Measurements from ENCODE around the gene CNN3. TPM values are rescaled to one million over a fixed set of nuclear protein-coding genes. Genes with fewer than 3 reads are reported as not detected.
A peak's percentile ranks its signal among the peaks of the same experiment; 100 is the strongest.

Gene CNN3
- total RNA-seq, 2 donors from 2014 or later, result 4.4 to 5.9 TPM

GRCh38 chr1:94883691-94884090, 43.2 kb downstream of the CNN3 start:
- Mint-ChIP-seq H3K36me3 (no peaks in the 10 kb centered on the region), H3K9me3 (no peaks in the 10 kb centered on the region), H3K27ac (peak overlapping the region in 1 of 2 donors; percentile 81)
- peak; percentile 77 to 89 for ATAC-seq
- no peak for DNase-seq (ENCODE audit: low spot score in 2 of 2)

- Mint-ChIP-seq H3K36me3 (no peaks in the 10 kb centered on the region), H3K9me3 (no peaks in the 10 kb centered on the region), H3K27ac (no peak overlapping the region)
- ATAC-seq (no peak), DNase-seq (ENCODE audit: low spot score in 2 of 2) (no peak)
These were observed 48.6 kb downstream of the CNN3 start for GRCh38 chr1:94878329-94878728.

- ATAC-seq (peak in 1 of 2 donors; percentile 46), DNase-seq (ENCODE audit: low spot score in 2 of 2) (no peak)
- Mint-ChIP-seq H3K36me3 (no peaks in the 10 kb centered on the region), H3K27ac (no peak overlapping the region), H3K9me3 (no peaks in the 10 kb centered on the region)
These were observed 50.5 kb downstream of the CNN3 start for GRCh38 chr1:94876362-94876761.

GRCh38 chr1:94875794-94876193, 51.1 kb downstream of the CNN3 start:
- ATAC-seq (peak in 1 of 2 donors; percentile 52), DNase-seq (ENCODE audit: low spot score in 2 of 2) (no peak)
- Mint-ChIP-seq H3K36me3 (no peaks in the 10 kb centered on the region), H3K27ac (no peak overlapping the region), H3K9me3 (no peaks in the 10 kb centered on the region)

- ATAC-seq, result no peak
- DNase-seq (ENCODE audit: low spot score in 2 of 2), result no peak
- Mint-ChIP-seq H3K36me3 (no peaks in the 10 kb centered on the region), H3K27ac (no peak overlapping the region), H3K9me3 (no peaks in the 10 kb centered on the region)
These were observed 52.5 kb downstream of the CNN3 start for GRCh38 chr1:94874423-94874822.

GRCh38 chr1:94873520-94874351, 53.2 kb downstream of the CNN3 start:
- H3K9me3 Mint-ChIP-seq, result no peaks in the 10 kb centered on the region

GRCh38 chr1:94872771-94873495, 54.0 kb downstream of the CNN3 start:
- DNase-seq (ENCODE audit: low spot score in 2 of 2) (no peak), ATAC-seq (no peak)
- Mint-ChIP-seq H3K9me3 (no peaks in the 10 kb centered on the region), H3K27ac (no peak overlapping the region), H3K36me3 (no peaks in the 10 kb centered on the region)

More at GRCh38 chr1:94873520-94874351, 53.2 kb downstream of the CNN3 start:
- ATAC-seq (no peak), DNase-seq (ENCODE audit: low spot score in 2 of 2) (no peak)
- Mint-ChIP-seq H3K27ac (no peak overlapping the region), H3K36me3 (no peaks in the 10 kb centered on the region)

- no peaks in the 10 kb centered on the region for H3K9me3 Mint-ChIP-seq
- no peak overlapping the region for H3K27ac Mint-ChIP-seq
- ATAC-seq, result no peak
- H3K36me3 Mint-ChIP-seq, result no peaks in the 10 kb centered on the region
- no peak for DNase-seq (ENCODE audit: low spot score in 2 of 2)
These were observed 55.9 kb downstream of the CNN3 start for GRCh38 chr1:94871031-94871430.

GRCh38 chr1:94866164-94866807, 60.6 kb downstream of the CNN3 start:
- no peaks in the 10 kb centered on the region for H3K9me3 Mint-ChIP-seq
- H3K27ac Mint-ChIP-seq, result no peak overlapping the region
- no peaks in the 10 kb centered on the region for H3K36me3 Mint-ChIP-seq
- ATAC-seq (no peak), DNase-seq (ENCODE audit: low spot score in 2 of 2) (no peak)

GRCh38 chr1:94865360-94865759, 61.5 kb downstream of the CNN3 start:
- Mint-ChIP-seq H3K9me3 (no peaks in the 10 kb centered on the region), H3K36me3 (no peaks in the 10 kb centered on the region), H3K27ac (no peak overlapping the region)
- ATAC-seq (no peak), DNase-seq (ENCODE audit: low spot score in 2 of 2) (no peak)

GRCh38 chr1:94864821-94865220, 62.1 kb downstream of the CNN3 start:
- H3K27ac Mint-ChIP-seq, result no peak overlapping the region
- no peak for ATAC-seq
- no peaks in the 10 kb centered on the region for H3K9me3 Mint-ChIP-seq
- no peak for DNase-seq (ENCODE audit: low spot score in 2 of 2)
- no peaks in the 10 kb centered on the region for H3K36me3 Mint-ChIP-seq

GRCh38 chr1:94863919-94864318, 63.0 kb downstream of the CNN3 start:
- no peaks in the 10 kb centered on the region for H3K36me3 Mint-ChIP-seq
- H3K9me3 Mint-ChIP-seq, result no peaks in the 10 kb centered on the region
- peak in 1 of 2 donors; percentile 66 for ATAC-seq
- H3K27ac Mint-ChIP-seq, result no peak overlapping the region
- no peak for DNase-seq (ENCODE audit: low spot score in 2 of 2)

GRCh38 chr1:94863297-94863911, 63.5 kb downstream of the CNN3 start:
- peak; percentile 35 to 62 for ATAC-seq
- DNase-seq (ENCODE audit: low spot score in 2 of 2), result no peak
- H3K9me3 Mint-ChIP-seq, result no peaks in the 10 kb centered on the region
- no peaks in the 10 kb centered on the region for H3K36me3 Mint-ChIP-seq
- no peak overlapping the region for H3K27ac Mint-ChIP-seq

GRCh38 chr1:94862718-94863117, 64.2 kb downstream of the CNN3 start:
- no peaks in the 10 kb centered on the region for H3K36me3 Mint-ChIP-seq
- H3K27ac Mint-ChIP-seq, result no peak overlapping the region
- ATAC-seq (no peak), DNase-seq (ENCODE audit: low spot score in 2 of 2) (no peak)
- no peaks in the 10 kb centered on the region for H3K9me3 Mint-ChIP-seq

- Mint-ChIP-seq H3K9me3 (no peaks in the 10 kb centered on the region), H3K27ac (no peak overlapping the region), H3K36me3 (no peaks in the 10 kb centered on the region)
- no peak for ATAC-seq
- no peak for DNase-seq (ENCODE audit: low spot score in 2 of 2)
These were observed 67.7 kb downstream of the CNN3 start for GRCh38 chr1:94859174-94859573.

GRCh38 chr1:94858276-94858675, 68.6 kb downstream of the CNN3 start:
- Mint-ChIP-seq H3K27ac (no peak overlapping the region), H3K9me3 (no peaks in the 10 kb centered on the region), H3K36me3 (no peaks in the 10 kb centered on the region)
- ATAC-seq (no peak), DNase-seq (ENCODE audit: low spot score in 2 of 2) (no peak)

GRCh38 chr1:94856868-94857267, 70.0 kb downstream of the CNN3 start:
- Mint-ChIP-seq H3K36me3 (no peaks in the 10 kb centered on the region), H3K9me3 (no peaks in the 10 kb centered on the region), H3K27ac (no peak overlapping the region)
- ATAC-seq (no peak), DNase-seq (ENCODE audit: low spot score in 2 of 2) (no peak)

All from activated naive CD4-positive, alpha-beta T cell treated with anti-CD3 and anti-CD28 coated beads, Interleukin-2, amount 50 U/mL, for 72 hours (primary cell).